SK-N-MC (cell line): Measurements from ENCODE around the gene STAT5B.
A peak's percentile ranks its signal among the peaks of the same experiment; 100 is the strongest.

Experiments
- EZH2 ChIP-seq: fragments of 200-600 bp; sonication (generic); IDR thresholded peaks from one replicate; pipeline ENCODE4 v1.6.1; 2017; ENCODE audit warnings: antibody characterized with exemption
- POLR2AphosphoS5 ChIP-seq: IDR thresholded peaks from 2 replicates; pipeline ENCODE4 v1.6.1; 2012; ENCODE audit warnings: mild to moderate bottlenecking, low read depth, low read length, borderline replicate concordance

- TF ChIP-seq EZH2 (no peak), POLR2AphosphoS5 (peak; percentile 68)
Measured at GRCh38 chr17:42311240-42312034, 35.2 kb upstream of the STAT5B start.
